ENCODE measurements around the gene SFMBT2. TPM values are rescaled to one million over a fixed set of nuclear protein-coding genes. Genes with fewer than 3 reads are reported as not detected.
"Not testable (repeated sequence)": the region's sequence is repeated elsewhere in the genome, so short reads cannot be mapped to it uniquely, and the experiment has no call there.

Gene SFMBT2
- total RNA-seq, 1 experiment from 2014 or later = not detected

GRCh38 chr10:7218968-7219367 lies 191.9 kb downstream of the SFMBT2 start:
- CTCF ChIA-PET = no interaction called here
- no peaks in the 10 kb centered on the region for H3K4me1 Mint-ChIP-seq (ENCODE audit: low read depth, unreplicated experiment)
- Histone ChIP-seq H3K4me1 (no peaks in the 10 kb centered on the region), H3K36me3 (ENCODE audit: control insufficient read depth, insufficient read depth, low read length) (no peaks in the 10 kb centered on the region), H3K9me3 (peaks cover 12% of the 10 kb centered on the region), H3K4me3 (ENCODE audit: low read depth, low read length) (no peak overlapping the region), H3K27me3 (replicated peaks; ENCODE audit: control insufficient read depth, insufficient read depth, low read length) (no peaks in the 10 kb centered on the region)
- no peaks in the 10 kb centered on the region for H3K36me3 Mint-ChIP-seq (ENCODE audit: insufficient read depth, unreplicated experiment)
- no TSS peak for BruUV-seq (replicated peaks)
- no peak overlapping the region for H3K27ac Mint-ChIP-seq (ENCODE audit: unreplicated experiment)
- POLR2A ChIA-PET = no interaction called here
- H3K4me3 Mint-ChIP-seq (ENCODE audit: unreplicated experiment) = no peak overlapping the region
- H3K27me3 Mint-ChIP-seq (ENCODE audit: insufficient read depth, unreplicated experiment) = peaks cover 13% of the 10 kb centered on the region
- no peak for TF ChIP-seq CTCF (IDR thresholded peaks at IDR 0.05; ENCODE audit: insufficient read depth in 1 of 2, low read depth in 1 of 2, low read length in 1 of 2, severe bottlenecking in 1 of 2, unreplicated experiment in 1 of 2)
- DNase-seq = no peak
- intact Hi-C loops (cut with micrococcal nuclease; ENCODE audit: unreplicated experiment) = no loop called here
- peaks cover 22% of the 10 kb centered on the region for H3K9me3 Mint-ChIP-seq (ENCODE audit: unreplicated experiment)

DNA sequence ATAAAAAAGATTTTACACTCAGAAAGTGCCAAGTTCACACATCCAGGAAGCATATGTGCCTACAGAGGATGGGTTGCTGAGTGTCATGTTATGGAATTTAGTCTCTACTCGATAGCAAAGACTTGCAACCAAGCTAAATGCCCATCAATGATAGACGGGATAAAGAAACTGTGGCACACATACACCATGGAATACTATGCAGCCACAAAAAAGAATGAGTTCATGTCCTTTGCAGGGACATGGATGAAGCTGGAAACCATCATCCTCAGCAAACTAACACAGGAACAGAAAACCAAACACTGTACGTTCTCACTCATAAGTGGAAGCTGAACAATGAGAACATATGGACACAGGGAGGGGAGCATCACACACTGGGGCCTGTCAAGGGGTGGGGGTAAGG lies 198.1 kb downstream of the SFMBT2 start:
- H3K4me1 ChIP-seq; H3K27ac Mint-ChIP-seq (ENCODE audit: unreplicated experiment); H3K27me3 ChIP-seq (replicated peaks; ENCODE audit: control insufficient read depth, insufficient read depth, low read length); H3K4me1 Mint-ChIP-seq (ENCODE audit: low read depth, unreplicated experiment); H3K4me3 ChIP-seq (ENCODE audit: low read depth, low read length); CTCF ChIA-PET; H3K9me3 ChIP-seq; intact Hi-C loops (cut with micrococcal nuclease; ENCODE audit: unreplicated experiment); H3K4me3 Mint-ChIP-seq (ENCODE audit: unreplicated experiment); DNase-seq; H3K36me3 ChIP-seq (ENCODE audit: control insufficient read depth, insufficient read depth, low read length); H3K36me3 Mint-ChIP-seq (ENCODE audit: insufficient read depth, unreplicated experiment); POLR2A ChIA-PET; BruUV-seq (replicated peaks): not testable (repeated sequence)
- peaks cover 13% of the 10 kb centered on the region for H3K9me3 Mint-ChIP-seq (ENCODE audit: unreplicated experiment)
- peaks cover 19% of the 10 kb centered on the region for H3K27me3 Mint-ChIP-seq (ENCODE audit: insufficient read depth, unreplicated experiment)

- DNase-seq = no peak
- H3K4me3 Mint-ChIP-seq (ENCODE audit: unreplicated experiment) = no peak overlapping the region
- BruUV-seq (replicated peaks) = no TSS peak
Measured at GRCh38 chr10:7211857-7212577, 198.8 kb downstream of the SFMBT2 start.

More at GRCh38 chr10:7211857-7212577, 198.8 kb downstream of the SFMBT2 start:
- no peaks in the 10 kb centered on the region for H3K9me3 ChIP-seq
- Mint-ChIP-seq H3K27ac (ENCODE audit: unreplicated experiment) (no peak overlapping the region), H3K27me3 (ENCODE audit: insufficient read depth, unreplicated experiment) (peaks cover 22% of the 10 kb centered on the region), H3K36me3 (ENCODE audit: insufficient read depth, unreplicated experiment) (no peaks in the 10 kb centered on the region), H3K9me3 (ENCODE audit: unreplicated experiment) (peaks cover 9% of the 10 kb centered on the region), H3K4me1 (ENCODE audit: low read depth, unreplicated experiment) (no peaks in the 10 kb centered on the region)
- no peaks in the 10 kb centered on the region for H3K36me3 ChIP-seq (ENCODE audit: control insufficient read depth, insufficient read depth, low read length)
- no peaks in the 10 kb centered on the region for H3K4me1 ChIP-seq
- intact Hi-C loops (cut with micrococcal nuclease; ENCODE audit: unreplicated experiment) = no loop called here
- H3K4me3 ChIP-seq (ENCODE audit: low read depth, low read length) = no peak overlapping the region
- ChIA-PET POLR2A (no interaction called here), CTCF (no interaction called here)
- H3K27me3 ChIP-seq (replicated peaks; ENCODE audit: control insufficient read depth, insufficient read depth, low read length) = no peaks in the 10 kb centered on the region
- TF ChIP-seq CTCF (IDR thresholded peaks at IDR 0.05; ENCODE audit: insufficient read depth in 1 of 2, low read depth in 1 of 2, low read length in 1 of 2, severe bottlenecking in 1 of 2, unreplicated experiment in 1 of 2) = no peak

Measured in Caco-2 (cell line).